ENCODE measurements around the gene PAX7. TPM values are rescaled to one million over a fixed set of nuclear protein-coding genes. Genes with fewer than 3 reads are reported as not detected.
"Not testable (repeated sequence)": the region's sequence is repeated elsewhere in the genome, so short reads cannot be mapped to it uniquely, and the experiment has no call there.

PAX7 gene
- total and polyA plus RNA-seq, 2 donors (not counting 3 experiments of a cell fraction or from before 2014, with no cell fraction given), result not detected

DNA sequence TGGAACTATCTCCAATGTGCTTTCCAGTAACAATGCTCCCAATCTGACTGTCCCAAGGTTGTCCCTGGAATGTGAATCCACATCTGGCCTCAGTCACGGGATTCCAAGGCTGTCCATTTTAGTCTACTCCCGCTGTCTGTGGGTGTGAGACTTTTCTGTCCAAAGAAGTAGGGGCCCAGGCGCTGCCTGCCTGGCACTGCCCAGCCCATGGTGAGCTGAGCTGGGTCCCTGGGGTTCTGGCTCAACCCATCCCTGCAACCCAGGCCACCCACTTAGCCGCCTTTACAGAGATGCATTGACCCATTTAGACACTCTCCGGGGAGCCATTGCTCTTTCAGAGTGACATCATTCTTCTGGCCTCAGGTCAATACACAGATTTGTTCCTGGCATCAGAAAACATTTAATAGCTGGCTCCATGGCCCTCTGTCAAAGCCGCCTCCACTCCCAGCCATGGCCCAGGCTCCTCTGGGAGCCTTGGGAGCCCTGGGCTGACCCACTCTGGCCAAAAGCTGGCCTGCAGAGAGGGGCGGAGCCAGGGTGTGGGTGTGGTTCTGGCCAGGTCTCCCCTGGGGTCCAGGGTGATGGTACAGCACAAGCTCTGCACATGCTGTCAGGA is 47.2 kb upstream of the PAX7 start:
- H3K27me3 ChIP-seq (ENCODE audit: control insufficient read depth in 2 of 2, insufficient read depth in 2 of 2, low read length in 2 of 2), result no peaks in the 10 kb centered on the region
- no peaks in the 10 kb centered on the region for H3K36me3 ChIP-seq (ENCODE audit: control insufficient read depth in 2 of 2, extremely low read depth in 1 of 2, insufficient read depth in 2 of 2, low read length in 2 of 2)
- no peak overlapping the region for H3K9ac ChIP-seq (replicated peaks; ENCODE audit: extremely low read depth, insufficient read depth, low read length)
- H3K79me2 ChIP-seq (ENCODE audit: control insufficient read depth, insufficient read depth, low read length), result no peaks in the 10 kb centered on the region
- H3K27ac ChIP-seq (ENCODE audit: insufficient read depth, low read depth, low read length), result no peak overlapping the region
- intact Hi-C loops (cut with micrococcal nuclease), result loop anchor here (5.0 kb wide), 1 partner anchor 481 kb away; no protein-coding TSS in a partner anchor
- dilution Hi-C loops (cut with MboI; ENCODE audit: extremely low pct_ligation_motif_present, low sequenced_read_pairs), result no loop called here
- ChIA-PET POLR2A (no interaction called here), CTCF (interaction anchor here (0.6 to 5.3 kb wide), 11 partner anchors 8 to 1089 kb away, joined by 3 to 64 read pairs (median 5); no protein-coding TSS in a partner anchor)
- no peak for DNase-seq (ENCODE audit: low read depth, low spot score)
- no peak overlapping the region for H3K4me3 ChIP-seq (replicated peaks in 1 of 3; ENCODE audit: insufficient read depth in 1 of 3, low read depth in 1 of 3, low read length in 3 of 3)
- H3K4me1 ChIP-seq (ENCODE audit: control insufficient read depth, extremely low read depth, insufficient read depth, low read length), result no peaks in the 10 kb centered on the region
- H4K20me1 ChIP-seq (replicated peaks; ENCODE audit: control insufficient read depth, extremely low read depth, insufficient read depth, low read length), result no peaks in the 10 kb centered on the region
- no peak for TF ChIP-seq POLR2A (IDR thresholded peaks at IDR 0.05; ENCODE audit: low read depth, low read length)
- TF ChIP-seq, protein P1, sequence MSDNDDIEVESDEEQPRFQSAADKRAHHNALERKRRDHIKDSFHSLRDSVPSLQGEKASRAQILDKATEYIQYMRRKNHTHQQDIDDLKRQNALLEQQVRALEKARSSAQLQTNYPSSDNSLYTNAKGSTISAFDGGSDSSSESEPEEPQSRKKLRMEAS (IDR thresholded peaks at IDR 0.05; ENCODE audit: insufficient read depth, insufficient read length), result no peak
- no peak for TF ChIP-seq FOS (IDR thresholded peaks at IDR 0.05; ENCODE audit: borderline replicate concordance, insufficient read depth, low read length)
- TF ChIP-seq GATA2 (IDR thresholded peaks at IDR 0.05; ENCODE audit: insufficient read depth, insufficient read length, low read depth, low read length), result no peak
- TF ChIP-seq EZH2 (IDR thresholded peaks at IDR 0.05; ENCODE audit: borderline replicate concordance, low read depth, low read length, severe bottlenecking), result no peak
- TF ChIP-seq JUN (IDR thresholded peaks at IDR 0.05; ENCODE audit: borderline replicate concordance, insufficient read depth, insufficient read length, low read depth), result no peak
- TF ChIP-seq MYC (IDR thresholded peaks at IDR 0.05; ENCODE audit: low read depth, low read length), result no peak
- TF ChIP-seq, protein P2, sequence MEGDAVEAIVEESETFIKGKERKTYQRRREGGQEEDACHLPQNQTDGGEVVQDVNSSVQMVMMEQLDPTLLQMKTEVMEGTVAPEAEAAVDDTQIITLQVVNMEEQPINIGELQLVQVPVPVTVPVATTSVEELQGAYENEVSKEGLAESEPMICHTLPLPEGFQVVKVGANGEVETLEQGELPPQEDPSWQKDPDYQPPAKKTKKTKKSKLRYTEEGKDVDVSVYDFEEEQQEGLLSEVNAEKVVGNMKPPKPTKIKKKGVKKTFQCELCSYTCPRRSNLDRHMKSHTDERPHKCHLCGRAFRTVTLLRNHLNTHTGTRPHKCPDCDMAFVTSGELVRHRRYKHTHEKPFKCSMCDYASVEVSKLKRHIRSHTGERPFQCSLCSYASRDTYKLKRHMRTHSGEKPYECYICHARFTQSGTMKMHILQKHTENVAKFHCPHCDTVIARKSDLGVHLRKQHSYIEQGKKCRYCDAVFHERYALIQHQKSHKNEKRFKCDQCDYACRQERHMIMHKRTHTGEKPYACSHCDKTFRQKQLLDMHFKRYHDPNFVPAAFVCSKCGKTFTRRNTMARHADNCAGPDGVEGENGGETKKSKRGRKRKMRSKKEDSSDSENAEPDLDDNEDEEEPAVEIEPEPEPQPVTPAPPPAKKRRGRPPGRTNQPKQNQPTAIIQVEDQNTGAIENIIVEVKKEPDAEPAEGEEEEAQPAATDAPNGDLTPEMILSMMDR (IDR thresholded peaks at IDR 0.05; ENCODE audit: extremely low read depth in 1 of 2, insufficient read depth in 1 of 2, low read depth in 1 of 2, low read length in 2 of 2), result no peak
- no peak for TF ChIP-seq POLR2AphosphoS5 (IDR thresholded peaks at IDR 0.05; ENCODE audit: insufficient read depth, low read depth, low read length)
- FAIRE-seq, result no peak
- no TSS peak for BruUV-seq (replicated peaks)
- no peaks in the 10 kb centered on the region for H3K9me1 ChIP-seq (replicated peaks; ENCODE audit: control insufficient read depth, extremely low read depth, insufficient read depth, low read length)
- H3K9me3 ChIP-seq (replicated peaks; ENCODE audit: control insufficient read depth, insufficient read depth, low read length), result no peaks in the 10 kb centered on the region
- no peak overlapping the region for H2AFZ ChIP-seq (ENCODE audit: low read depth, low read length)
- H3K4me2 ChIP-seq (ENCODE audit: insufficient read depth, low read length), result no peak overlapping the region

DNA sequence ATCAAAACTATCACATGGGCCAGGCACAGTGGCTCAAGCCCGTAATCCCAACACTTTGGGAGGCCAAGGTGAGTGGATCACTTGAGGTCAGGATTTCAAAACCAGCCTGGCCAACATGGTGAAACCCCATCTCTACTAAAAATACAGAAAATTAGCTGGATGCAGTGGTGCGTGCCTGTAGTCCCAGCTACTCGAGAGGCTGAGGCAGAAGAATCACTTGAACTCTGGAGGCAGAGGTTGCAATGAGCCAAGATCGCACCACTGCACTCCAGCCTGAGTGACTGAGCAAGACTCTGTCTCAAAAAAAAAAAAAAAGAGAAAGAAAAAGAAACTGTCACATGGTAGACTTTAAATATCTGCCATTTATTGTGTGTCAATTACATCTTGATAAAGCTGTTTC is 44.6 kb upstream of the PAX7 start:
- FAIRE-seq; H3K9me1 ChIP-seq (replicated peaks; ENCODE audit: control insufficient read depth, extremely low read depth, insufficient read depth, low read length); BruUV-seq (replicated peaks); H3K9me3 ChIP-seq (replicated peaks; ENCODE audit: control insufficient read depth, insufficient read depth, low read length); DNase-seq (ENCODE audit: low read depth, low spot score); H3K4me2 ChIP-seq (ENCODE audit: insufficient read depth, low read length); intact Hi-C loops (cut with micrococcal nuclease); H3K27ac ChIP-seq (ENCODE audit: insufficient read depth, low read depth, low read length); H2AFZ ChIP-seq (ENCODE audit: low read depth, low read length); H3K79me2 ChIP-seq (ENCODE audit: control insufficient read depth, insufficient read depth, low read length); dilution Hi-C loops (cut with MboI; ENCODE audit: extremely low pct_ligation_motif_present, low sequenced_read_pairs); H3K9ac ChIP-seq (replicated peaks; ENCODE audit: extremely low read depth, insufficient read depth, low read length); H3K4me1 ChIP-seq (ENCODE audit: control insufficient read depth, extremely low read depth, insufficient read depth, low read length); POLR2A ChIA-PET; H3K36me3 ChIP-seq (ENCODE audit: control insufficient read depth in 2 of 2, extremely low read depth in 1 of 2, insufficient read depth in 2 of 2, low read length in 2 of 2); H3K4me3 ChIP-seq (replicated peaks in 1 of 3; ENCODE audit: insufficient read depth in 1 of 3, low read depth in 1 of 3, low read length in 3 of 3); H4K20me1 ChIP-seq (replicated peaks; ENCODE audit: control insufficient read depth, extremely low read depth, insufficient read depth, low read length); H3K27me3 ChIP-seq (ENCODE audit: control insufficient read depth in 2 of 2, insufficient read depth in 2 of 2, low read length in 2 of 2): not testable (repeated sequence)
- CTCF ChIA-PET, result interaction anchor here (4.1 to 5.3 kb wide), 2 partner anchors 10 to 11 kb away, joined by 24 to 32 read pairs; no protein-coding TSS in a partner anchor
